Calu3 (cell line): ENCODE data around the gene KAZN. TPM values are rescaled to one million over a fixed set of nuclear protein-coding genes. Genes with fewer than 3 reads are reported as not detected.

ENCODE experiments used
- BruUV-seq: library from RNA; stranded (reverse); fragments of 400-500 nt; replicated peaks from 2 replicates; lab custom pipeline; 2021; lab: Mats Ljungman, UMichigan
- CTCF ChIA-PET: fragments of 300-600 bp; sonication (Branson Sonifier 250); formaldehyde crosslinking; loops from one replicate; lab custom pipeline; 2022; ENCODE audit warnings: antibody characterized with exemption; lab: Charles Lee
- DNase-seq: peaks from one replicate; pipeline ENCODE4 v3.0.0; 2022
- H3K27ac Mint-ChIP-seq: one replicate; pipeline ENCODE4 v1.8.0; 2022; ENCODE audit warnings: mixed read lengths; ENCODE audit not compliant: unreplicated experiment
- H3K27me3 Mint-ChIP-seq: one replicate; pipeline ENCODE4 v1.8.0; 2022; ENCODE audit warnings: mixed read lengths; ENCODE audit not compliant: unreplicated experiment
- H3K36me3 Mint-ChIP-seq: one replicate; pipeline ENCODE4 v1.8.0; 2022; ENCODE audit warnings: mild to moderate bottlenecking, moderate library complexity, mixed read lengths; ENCODE audit not compliant: insufficient read depth, unreplicated experiment
- H3K4me1 Mint-ChIP-seq: one replicate; pipeline ENCODE4 v1.8.0; 2022; ENCODE audit warnings: mild to moderate bottlenecking, low read depth, mixed read lengths; ENCODE audit not compliant: unreplicated experiment
- H3K4me3 Mint-ChIP-seq: one replicate; pipeline ENCODE4 v1.8.0; 2022; ENCODE audit warnings: mild to moderate bottlenecking, low read depth, moderate library complexity, mixed read lengths; ENCODE audit not compliant: unreplicated experiment
- H3K9me3 Mint-ChIP-seq: one replicate; pipeline ENCODE4 v1.8.0; 2022; ENCODE audit warnings: low read depth, mixed read lengths; ENCODE audit not compliant: unreplicated experiment
- CTCF ChIP-seq: fragments of 200-600 bp; IDR thresholded peaks from one replicate; pipeline ENCODE4 v1.8.0; 2022; ENCODE audit warnings: antibody characterized with exemption; ENCODE audit not compliant: unreplicated experiment
- intact Hi-C: fragments of 100-400 bp; cut with micrococcal nuclease; formaldehyde crosslinking; loops from one replicate; pipeline ENCODE4 v1.10.0; 2022; ENCODE audit not compliant: unreplicated experiment
- total RNA-seq: library from RNA; stranded (reverse); gene quantifications from 2 replicates; pipeline ENCODE4 v1.2.3, GENCODE V29; 2022

Gene KAZN
- total RNA-seq, 1 experiment from 2014 or later: 3.6 TPM

- no peak for TF ChIP-seq CTCF
- BruUV-seq: no TSS peak
- no peaks in the 10 kb centered on the region for H3K9me3 Mint-ChIP-seq
- H3K27ac Mint-ChIP-seq: no peak overlapping the region
- H3K36me3 Mint-ChIP-seq: no peaks in the 10 kb centered on the region
- CTCF ChIA-PET: no interaction called here
- no peak overlapping the region for H3K4me3 Mint-ChIP-seq
- intact Hi-C loops: no loop called here
- H3K4me1 Mint-ChIP-seq: no peaks in the 10 kb centered on the region
- H3K27me3 Mint-ChIP-seq: peaks cover 67% of the 10 kb centered on the region
- DNase-seq: no peak
Observed at GRCh38 chr1:14884614-14885175, 286.2 kb downstream of the KAZN start.

- DNase-seq: no peak
- Mint-ChIP-seq H3K9me3 (no peaks in the 10 kb centered on the region), H3K4me3 (no peak overlapping the region), H3K36me3 (no peaks in the 10 kb centered on the region), H3K4me1 (no peaks in the 10 kb centered on the region), H3K27me3 (peaks cover 61% of the 10 kb centered on the region), H3K27ac (no peak overlapping the region)
- intact Hi-C loops: no loop called here
- no peak for TF ChIP-seq CTCF
- CTCF ChIA-PET: no interaction called here
- BruUV-seq: no TSS peak
Observed at GRCh38 chr1:14887044-14887566, 288.6 kb downstream of the KAZN start.

- intact Hi-C loops: no loop called here
- DNase-seq: no peak
- Mint-ChIP-seq H3K27me3 (peaks cover 61% of the 10 kb centered on the region), H3K36me3 (no peaks in the 10 kb centered on the region), H3K4me1 (no peaks in the 10 kb centered on the region), H3K27ac (no peak overlapping the region), H3K9me3 (no peaks in the 10 kb centered on the region), H3K4me3 (no peak overlapping the region)
- no peak for TF ChIP-seq CTCF
- no TSS peak for BruUV-seq
- CTCF ChIA-PET: no interaction called here
Observed at GRCh38 chr1:14887764-14888350, 289.4 kb downstream of the KAZN start.

GRCh38 chr1:14888374-14888773, 289.9 kb downstream of the KAZN start:
- H3K4me3 Mint-ChIP-seq: no peak overlapping the region
- no peaks in the 10 kb centered on the region for H3K9me3 Mint-ChIP-seq
- CTCF ChIA-PET: no interaction called here
- H3K27me3 Mint-ChIP-seq: peaks cover 61% of the 10 kb centered on the region
- H3K4me1 Mint-ChIP-seq: no peaks in the 10 kb centered on the region
- no peaks in the 10 kb centered on the region for H3K36me3 Mint-ChIP-seq
- no peak overlapping the region for H3K27ac Mint-ChIP-seq
- intact Hi-C loops: no loop called here
- no TSS peak for BruUV-seq
- no peak for TF ChIP-seq CTCF
- DNase-seq: no peak
